Kidney tubule cell (primary cell): ENCODE results near the gene CERK.
"Not testable (repeated sequence)": the region's sequence is repeated elsewhere in the genome, so short reads cannot be mapped to it uniquely, and the experiment has no call there.

Experiments
- DNase-seq: peaks from one replicate; pipeline ENCODE4 v3.0.0-alpha.2; 2018; ENCODE audit warnings: low spot score

The CERK gene, protein sequence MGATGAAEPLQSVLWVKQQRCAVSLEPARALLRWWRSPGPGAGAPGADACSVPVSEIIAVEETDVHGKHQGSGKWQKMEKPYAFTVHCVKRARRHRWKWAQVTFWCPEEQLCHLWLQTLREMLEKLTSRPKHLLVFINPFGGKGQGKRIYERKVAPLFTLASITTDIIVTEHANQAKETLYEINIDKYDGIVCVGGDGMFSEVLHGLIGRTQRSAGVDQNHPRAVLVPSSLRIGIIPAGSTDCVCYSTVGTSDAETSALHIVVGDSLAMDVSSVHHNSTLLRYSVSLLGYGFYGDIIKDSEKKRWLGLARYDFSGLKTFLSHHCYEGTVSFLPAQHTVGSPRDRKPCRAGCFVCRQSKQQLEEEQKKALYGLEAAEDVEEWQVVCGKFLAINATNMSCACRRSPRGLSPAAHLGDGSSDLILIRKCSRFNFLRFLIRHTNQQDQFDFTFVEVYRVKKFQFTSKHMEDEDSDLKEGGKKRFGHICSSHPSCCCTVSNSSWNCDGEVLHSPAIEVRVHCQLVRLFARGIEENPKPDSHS

DNA sequence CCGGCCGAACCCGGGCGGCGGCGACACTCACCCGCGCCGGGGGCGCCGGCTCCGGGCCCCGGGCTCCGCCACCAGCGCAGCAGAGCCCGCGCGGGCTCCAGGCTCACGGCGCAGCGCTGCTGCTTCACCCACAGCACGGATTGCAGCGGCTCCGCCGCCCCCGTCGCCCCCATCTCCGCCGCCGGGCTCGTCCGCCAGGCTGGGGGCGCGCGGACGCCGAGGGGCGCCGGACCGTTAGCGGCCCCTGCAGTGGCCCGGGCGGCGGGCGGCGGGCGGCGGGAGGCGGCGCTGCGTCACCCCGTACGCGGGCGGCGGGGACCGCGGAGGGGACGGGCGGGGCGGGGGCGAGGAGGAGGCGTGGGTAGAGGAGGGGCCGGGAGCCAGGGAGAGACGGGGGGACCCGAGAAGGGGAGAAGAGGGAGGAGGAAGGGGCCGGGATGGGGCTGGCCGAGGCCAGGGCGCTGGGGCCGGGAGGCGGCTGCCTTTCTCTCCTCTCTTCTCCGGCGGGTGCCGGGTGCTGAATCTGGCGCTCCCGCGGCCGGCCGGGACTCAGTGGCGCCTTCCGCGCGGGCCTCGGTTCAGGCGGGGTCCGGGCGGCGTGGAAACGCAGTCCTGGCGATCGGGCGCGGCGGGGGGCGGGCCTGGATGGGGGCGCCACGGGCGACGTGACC, at the start of gene CERK:
CERK (minus strand) TSS at position 277 of the 671 bp plus-strand sequence; CDS start at position 173, 104 bp downstream.
- peak; percentile 63 for DNase-seq

DNA sequence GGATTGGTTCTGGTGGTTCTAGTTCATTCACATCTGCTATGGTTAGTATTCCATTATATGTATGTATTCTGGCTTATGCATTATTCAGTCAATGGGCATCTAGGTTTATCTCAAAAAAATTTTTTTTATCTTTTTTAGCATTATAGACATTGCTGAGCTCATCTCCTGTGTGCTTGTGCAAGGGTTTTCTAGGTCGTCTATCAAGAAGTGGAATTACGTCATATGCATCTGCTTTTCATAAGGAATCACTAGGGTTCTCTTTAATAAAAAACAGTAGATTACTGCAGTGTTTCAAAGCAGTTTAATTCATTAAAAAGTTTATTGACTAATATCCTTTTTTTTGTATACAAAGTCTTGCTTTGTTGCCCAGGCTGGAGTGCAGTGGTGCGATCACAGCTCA, 45.7 kb upstream of the CERK start:
- no peak for DNase-seq

DNA sequence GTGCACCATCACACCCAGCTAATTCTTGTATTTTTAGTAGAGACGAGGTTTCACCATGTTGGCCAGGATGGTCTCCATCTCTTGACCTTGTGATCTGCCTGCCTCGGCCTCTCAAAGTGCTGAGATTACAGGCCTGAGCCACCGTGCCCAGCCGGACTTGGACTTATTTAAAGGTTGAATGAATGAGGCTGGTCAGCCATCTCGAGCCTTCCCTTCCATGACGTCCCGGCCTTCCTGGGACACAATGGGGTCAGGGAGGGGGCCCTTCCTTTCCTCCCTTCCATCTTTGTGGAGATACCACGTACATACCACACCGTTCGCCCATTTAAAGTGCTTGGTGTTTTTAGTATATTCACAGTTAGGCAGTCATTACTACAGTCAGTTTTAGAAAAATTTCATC, 44.1 kb upstream of the CERK start:
- not testable (repeated sequence) for DNase-seq

DNA sequence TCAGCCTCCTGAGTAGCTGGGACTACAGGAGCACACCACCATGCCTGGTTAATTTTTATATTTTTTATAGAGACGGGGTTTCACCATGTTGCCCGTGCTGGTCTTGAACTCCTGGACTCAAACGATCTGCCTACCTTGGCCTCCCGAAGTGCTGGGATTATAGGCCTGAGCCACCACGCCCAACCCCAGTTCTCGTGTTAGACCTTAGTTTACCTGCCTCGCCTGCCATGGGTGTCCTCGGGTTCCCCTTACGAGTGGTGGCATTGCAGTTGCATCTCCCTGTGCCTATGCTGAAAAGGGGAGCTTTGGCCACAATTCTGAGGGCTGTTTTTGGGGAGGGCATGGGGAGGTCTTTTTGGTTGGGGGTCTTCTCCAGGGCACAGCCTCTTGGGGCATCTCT, 43.2 kb upstream of the CERK start:
- no peak for DNase-seq

DNA sequence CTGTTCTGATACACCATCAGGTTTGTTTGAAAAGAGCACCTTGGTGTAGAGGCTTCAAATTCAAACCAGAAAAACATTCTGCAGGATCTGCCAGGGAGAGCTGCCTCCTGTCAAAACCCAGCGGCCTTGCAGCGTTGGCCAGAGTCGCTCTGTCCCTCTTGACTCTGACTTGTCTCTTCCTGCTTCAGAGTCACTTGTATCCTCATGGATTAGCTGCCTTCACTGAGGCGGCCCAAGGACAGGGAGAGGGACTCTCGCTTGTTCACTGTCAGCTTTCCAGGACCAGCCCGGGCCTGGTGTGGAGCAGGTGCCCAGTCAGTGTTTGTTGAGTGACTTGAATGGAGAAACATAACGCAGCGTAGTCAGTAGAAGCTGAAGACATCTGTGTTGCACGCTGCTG, 42.4 kb upstream of the CERK start:
- DNase-seq, result no peak

DNA sequence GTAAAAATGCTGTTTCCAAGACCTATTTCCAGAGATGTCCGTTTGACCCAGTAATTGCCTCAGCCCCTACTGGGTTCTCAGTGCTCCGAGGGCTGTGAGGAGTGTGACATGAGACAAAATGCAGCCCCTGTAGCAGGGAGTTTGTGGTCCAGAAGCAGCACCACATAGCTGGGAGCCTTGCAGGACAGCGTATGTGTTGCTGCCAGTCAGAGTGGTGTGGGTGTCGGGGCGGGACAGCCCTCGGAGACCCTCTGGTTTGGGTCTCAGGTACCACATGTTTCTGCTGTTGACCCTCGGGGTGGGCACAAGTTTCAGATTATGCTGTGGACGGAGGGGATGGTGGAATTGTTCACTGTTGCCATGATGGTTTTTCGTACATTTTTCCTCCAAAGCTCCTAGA, 41.6 kb upstream of the CERK start:
- DNase-seq, result no peak

DNA sequence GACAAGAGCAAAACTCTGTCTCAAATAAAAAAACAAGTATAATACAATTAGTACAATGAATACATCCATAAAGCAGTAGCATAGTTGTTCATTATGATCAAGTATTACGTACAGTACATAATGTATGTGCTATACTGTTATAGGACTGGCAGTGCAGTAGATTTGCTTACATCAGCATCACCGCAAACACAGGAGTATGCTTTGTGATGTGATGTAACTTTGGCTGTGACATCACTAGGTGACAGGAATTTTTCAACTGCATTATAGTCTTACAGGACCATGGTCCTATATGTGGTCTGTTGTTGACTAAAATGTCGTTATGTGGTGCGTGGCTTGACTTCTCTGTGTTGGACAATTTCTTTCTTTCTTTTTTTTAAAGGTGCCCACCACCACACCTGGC, 41.0 kb upstream of the CERK start:
- no peak for DNase-seq

DNA sequence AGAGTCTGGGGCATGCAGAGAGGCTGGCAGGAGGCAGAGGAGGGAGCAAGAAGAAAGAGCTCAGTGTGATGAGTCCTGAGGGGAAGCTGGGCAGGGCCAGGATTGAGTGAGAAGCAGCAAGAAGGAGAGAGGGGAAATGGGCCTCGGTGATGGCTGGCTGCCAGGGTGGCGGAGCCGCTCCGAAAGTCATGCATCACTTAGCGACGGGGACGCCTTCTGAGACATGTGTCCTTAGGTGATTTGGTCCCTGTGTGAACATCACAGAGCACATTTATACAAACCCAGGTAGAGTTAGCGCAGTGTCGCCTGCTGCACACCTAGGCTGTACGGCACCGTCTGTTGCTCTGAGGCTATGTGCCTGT, 39.5 kb upstream of the CERK start:
- DNase-seq, result peak; percentile 63

DNA sequence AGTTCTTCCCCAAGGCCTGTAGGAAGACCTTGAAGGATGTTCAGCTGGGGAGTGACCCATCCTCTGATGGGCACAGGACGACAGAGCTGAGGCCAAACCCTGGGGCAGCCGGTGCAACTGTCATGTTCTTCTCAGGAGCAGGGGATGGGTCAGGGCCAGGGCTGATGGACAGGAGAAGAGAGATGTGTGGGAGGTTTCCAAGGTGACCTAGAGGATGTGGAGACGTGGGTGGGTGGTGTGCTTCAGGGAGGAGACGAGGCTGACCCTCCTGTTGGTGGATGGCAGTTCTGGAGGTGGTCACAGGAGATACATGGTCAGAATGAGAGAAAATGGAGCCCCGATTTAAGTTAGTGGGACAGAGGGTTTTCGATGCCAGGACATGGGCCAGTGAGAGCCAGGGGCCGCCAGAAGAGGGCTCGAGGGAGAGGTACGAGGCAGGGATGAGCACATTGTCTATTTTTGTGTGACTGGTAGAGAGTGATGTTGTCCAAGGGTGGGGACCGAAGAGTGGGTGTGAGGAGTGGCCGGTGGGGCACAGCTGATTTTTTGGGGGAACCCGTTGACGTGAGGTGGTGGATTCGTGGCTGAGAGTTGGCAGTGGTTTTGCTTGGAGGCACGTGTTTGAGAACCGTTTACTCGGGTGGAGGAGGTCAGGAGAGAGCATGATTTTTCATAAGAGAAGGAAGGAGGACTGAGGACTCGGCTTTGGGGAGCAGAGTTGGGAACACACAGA, 39.0 kb upstream of the CERK start:
- DNase-seq, result no peak

DNA sequence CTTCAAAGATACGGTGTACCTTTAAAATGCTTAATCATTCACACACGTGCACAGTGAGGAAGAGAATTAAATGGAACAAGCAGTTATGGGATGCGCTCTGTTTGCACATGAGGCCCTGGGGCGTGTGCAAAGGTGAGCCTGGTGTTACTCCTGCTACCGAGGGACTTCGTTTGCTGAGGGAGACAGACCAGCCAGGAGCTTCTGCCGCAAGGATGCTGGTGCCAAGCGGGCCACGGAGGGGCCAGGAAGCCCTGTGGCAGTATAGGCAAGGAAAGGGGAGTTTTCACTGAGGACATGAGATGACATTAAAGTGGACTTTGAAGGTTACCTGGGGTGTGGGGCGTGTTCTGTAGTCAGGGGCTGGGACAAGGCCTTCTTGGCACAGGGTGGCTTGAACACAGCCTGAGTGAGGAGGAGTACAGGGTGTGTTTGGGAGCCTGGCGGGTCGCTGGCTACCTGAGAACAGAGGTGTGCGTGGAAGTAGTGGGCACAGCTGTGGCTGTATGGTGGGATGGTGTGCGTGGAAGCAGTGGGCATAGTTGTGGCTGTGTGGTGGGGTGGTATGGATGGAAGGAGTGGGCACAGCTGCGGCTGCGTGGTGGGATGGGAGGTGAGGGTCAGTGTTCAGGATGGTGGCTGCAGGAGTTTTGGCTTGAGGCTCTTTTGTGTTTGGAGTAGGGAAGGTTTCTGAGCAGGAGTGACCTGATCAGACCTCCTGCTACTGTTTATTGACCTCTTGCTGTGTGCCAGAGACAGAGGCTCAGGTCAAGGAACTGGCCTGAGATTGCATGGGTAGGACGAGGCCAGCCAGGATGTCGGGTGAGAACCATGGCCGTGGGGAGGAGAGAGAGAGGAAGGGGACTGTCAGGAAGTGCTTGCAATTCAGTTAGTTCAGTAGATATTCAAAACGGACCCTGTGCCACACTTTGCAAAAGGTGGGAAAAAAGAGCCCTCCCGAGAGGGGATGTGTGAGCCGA, 38.1 kb upstream of the CERK start:
- no peak for DNase-seq

DNA sequence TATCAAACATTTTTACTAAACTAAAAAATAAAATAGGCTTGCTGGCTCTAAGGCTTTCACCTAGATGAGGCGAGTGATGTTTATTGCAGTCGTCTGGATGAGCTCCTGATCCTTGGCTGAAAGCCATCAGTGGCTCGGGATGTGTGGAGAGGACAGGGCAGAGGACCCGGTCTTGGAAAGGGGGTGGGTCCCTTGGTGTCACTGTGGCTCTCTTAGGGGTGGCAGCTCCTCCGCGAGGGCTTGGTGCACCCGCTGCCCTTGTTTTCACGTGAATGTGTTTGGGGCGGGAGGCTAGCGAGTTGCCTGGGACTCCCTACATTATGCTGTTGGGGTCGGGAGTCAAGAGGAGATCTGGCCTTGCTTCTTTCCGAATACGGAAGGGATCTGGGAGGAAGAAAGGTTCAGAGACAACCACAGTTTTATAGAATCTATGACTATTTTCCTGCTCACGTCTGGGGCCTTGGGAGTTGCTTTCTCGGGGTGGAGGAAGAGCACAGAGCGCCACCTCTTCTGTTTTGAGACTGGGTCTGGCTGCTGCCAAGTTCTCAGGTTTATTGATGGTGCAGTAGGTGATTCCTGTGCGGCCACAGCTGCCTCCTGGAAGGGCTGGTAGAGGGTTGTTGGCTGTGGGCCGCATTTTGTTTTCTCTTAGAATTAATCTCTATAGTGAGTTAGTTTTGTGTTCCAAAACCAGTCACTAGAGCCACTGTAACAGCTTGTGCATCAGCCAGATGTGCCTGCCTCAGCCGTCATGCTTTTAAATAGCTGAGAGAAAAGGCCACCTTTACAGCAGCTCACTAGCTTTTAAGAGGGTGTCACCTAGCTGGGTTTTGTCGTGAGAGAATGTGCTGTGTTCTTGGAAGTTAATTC, 37.2 kb upstream of the CERK start:
- DNase-seq, result no peak

DNA sequence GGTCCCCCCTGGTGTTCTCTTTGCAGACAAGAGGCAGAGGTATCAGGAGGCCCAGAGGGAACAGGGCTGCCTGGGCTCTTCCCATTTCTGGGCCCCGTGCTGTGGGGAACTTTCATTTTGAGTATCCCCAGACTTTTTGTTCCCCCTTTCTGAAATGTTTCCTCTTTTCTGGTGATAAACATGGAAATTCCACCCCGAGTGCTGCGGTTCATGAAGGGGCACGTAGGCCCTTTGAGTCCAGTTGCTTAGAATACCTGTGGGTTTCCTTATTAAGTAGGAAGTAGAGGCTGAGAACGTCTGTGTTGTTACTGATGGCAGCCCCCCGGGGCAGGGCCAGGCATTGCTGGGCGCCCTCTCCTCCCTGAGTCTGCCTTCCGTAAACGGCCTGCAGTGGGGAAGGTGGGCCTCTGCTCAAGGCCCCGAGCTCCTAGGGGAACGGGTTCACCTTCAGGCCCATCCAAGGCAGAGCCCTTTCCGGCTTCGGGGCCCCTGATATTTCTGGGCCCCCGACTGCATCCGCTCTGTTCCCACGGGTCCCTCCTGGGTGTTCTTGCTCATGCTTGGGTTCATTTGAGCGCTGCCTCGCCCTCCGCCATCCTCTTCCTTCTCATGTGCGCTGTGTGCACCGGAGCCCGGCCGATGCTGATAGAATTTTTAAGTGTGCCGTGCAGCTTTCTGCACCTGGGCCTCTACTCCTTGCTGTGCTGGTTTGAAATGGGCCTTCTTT, 36.4 kb upstream of the CERK start:
- no peak for DNase-seq

DNA sequence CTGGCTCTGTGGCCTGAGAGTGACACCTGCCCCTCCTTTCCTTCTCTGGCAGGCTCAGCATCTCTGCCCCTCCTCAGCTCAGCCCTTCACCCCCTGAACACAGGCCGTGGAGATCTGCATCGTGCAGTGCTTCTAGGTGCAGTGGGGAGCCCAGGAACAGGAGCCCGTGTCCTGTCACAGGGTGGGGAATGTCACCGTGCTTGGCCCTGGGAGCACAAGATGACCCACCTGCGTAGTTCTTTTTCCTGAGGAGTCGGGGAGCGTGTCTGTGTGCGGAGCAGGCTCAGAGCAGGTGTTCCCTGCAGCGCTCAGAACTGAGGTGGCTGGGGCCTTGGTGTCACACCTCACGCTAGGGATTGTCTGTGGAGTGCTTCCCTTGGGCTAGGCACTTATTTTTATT, 35.0 kb upstream of the CERK start:
- DNase-seq, result no peak

DNA sequence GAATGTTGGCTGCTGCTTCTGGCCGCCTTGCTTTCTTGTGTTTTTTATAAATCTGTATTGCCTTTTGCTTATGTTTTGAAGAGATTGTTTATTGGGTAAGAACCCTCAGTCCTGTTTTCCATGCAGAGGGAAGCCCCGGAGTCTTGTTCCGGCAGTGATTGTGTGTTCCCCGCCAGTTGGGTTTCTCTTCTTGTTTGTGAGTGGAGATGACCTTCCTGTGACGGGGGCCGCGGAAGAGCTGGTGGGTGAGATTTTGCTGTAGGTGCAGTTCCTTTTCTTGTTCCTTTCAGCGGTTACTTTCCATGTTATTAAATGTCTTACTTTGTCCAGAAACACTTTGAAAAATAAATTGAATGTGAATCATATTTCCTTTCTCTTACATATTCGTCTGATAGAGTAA, 32.7 kb upstream of the CERK start:
- no peak for DNase-seq

DNA sequence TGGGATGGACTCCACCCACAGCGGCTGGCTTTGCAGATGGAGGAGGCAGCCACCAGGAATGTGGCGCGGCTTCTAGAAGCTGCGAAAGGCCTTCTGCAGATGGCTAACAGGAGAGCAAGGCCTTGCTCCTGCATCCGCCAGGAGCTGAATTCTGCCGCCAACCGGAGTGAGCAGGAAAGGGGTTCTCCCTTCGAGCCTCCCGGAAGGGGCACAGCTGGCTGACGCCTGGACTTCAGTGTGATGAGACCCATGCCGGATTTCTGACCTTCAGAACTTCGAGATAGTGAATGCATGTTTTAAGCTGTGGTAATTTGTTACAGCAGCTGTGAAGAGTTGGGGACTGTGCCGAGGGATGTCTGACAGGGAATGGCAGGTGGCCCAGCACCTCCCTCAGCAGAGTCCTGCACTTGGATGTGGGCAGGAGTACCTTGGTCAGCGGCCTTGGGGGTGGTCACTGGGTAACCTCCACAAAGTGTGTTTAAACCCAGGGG, 32.1 kb upstream of the CERK start:
- no peak for DNase-seq

DNA sequence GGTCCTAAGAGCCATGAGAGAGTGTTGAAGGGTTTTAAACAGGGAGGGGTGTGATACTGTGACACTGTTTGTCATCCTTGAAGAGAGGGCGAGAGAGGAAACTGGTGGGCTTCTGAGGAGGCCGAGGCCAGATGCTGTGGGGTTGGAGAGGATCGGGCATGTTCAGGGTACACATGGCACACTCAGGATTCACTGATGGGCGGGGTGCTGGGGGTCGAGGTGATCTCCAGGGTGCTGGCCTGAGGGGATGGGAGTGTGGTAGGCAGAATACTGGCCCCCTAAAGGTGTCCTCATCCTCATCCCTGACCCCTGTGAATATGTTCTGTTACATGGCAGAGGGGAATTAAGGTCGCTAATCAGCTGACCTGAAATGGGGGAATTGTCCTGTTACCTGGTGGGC, 31.7 kb upstream of the CERK start:
- DNase-seq, result no peak

DNA sequence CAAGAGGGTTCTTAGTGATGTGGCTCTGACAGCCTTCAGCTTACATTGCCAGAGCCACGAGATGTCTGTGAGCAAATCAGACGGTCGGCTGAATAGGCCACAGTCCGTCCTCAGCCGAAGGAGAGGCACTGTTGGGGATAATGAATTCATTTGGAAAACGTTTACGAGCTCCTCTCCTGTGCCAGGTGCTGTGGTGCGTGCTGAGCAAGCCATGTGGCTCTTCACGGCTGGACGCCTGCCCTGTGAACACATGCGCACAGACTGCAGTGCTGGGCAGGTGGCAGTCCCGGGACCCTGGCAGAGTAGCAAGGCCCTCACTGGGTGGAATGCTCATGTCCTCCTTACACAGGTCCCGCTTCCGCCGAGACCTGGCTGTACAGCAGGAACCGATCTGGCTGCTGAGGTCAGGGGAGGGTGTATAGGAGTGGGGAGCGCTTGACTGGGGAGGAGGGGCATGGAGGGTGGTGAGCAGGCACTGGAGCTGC, 31.2 kb upstream of the CERK start:
- peak; percentile 90 for DNase-seq

DNA sequence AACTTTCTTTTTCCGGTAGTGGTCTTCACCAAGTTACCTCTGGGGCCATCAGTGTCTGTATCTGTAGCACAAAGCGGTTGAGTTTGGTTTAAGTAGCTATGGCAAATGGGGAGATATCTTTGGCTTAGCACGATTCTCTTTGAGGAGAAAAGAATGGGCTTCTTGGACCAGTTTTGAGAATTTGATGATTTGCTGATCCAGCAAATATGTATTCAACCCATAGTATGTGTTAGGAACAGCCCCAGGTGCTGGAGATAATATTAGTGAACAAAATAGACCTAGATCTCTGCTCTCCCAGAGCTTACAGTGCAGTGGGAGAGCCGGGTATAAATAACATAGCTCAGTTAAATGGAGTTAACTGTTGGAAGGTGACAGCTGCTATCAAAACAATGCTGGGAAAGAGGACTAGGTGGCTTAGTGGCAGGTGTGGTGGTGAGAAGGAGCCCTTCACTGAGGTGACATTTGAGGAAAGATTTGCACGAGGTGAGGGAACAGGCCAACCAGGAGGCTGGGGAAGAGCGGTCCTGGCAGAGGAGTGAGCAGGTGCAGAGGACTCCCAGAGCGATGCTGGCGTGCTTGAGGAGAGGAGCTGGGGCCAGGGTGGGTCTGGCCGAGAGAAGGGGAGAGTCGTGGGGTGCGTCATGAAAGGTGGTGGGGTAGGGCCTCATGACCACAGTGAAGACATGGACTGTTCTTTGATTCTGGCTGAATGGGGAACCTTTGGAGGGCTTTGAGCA, 29.4 kb upstream of the CERK start:
- no peak for DNase-seq

DNA sequence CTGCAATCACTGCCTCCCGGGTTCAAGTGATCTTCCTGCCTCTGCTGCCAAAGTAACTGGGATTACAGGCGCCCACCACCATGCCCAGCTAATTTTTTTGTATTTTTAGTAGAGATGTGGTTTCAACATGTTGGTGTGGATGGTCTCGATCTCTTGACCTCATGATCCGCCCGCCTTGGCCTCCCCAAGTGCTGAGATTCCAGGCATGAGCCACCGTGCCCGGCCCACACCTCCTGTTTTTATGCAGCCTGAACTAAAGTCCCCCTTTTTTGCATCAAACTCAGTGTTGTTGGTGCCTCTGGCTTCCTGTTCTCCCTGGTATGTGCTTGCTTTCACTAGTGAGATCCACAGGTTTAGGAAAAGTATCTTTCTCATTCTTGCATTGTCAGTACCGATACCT, 28.6 kb upstream of the CERK start:
- DNase-seq, result no peak
